SK-N-SH treated with all-trans-retinoic acid at 6 μM for 48 hours (cell line): ENCODE data around the gene PAK2.

Source experiments
- CREB5 ChIP-seq: fragments of 250-450 bp; sonication (Bioruptor Pico); IDR thresholded peaks from 2 replicates; pipeline ENCODE4 v1.5.1; 2020; ENCODE audit warnings: low read depth, mild to moderate bottlenecking, moderate library complexity
- CSDC2 ChIP-seq: fragments of 250-450 bp; sonication (Bioruptor Pico); IDR thresholded peaks from 2 replicates; pipeline ENCODE4 v1.5.0; 2020; ENCODE audit warnings: mild to moderate bottlenecking, moderate library complexity
- GLIS3 ChIP-seq: fragments of 250-450 bp; sonication (Bioruptor Pico); IDR thresholded peaks from 2 replicates; pipeline ENCODE4 v1.5.0; 2020; ENCODE audit warnings: mild to moderate bottlenecking, moderate library complexity
- OSR1 ChIP-seq: fragments of 250-450 bp; sonication (Bioruptor Pico); IDR thresholded peaks from 2 replicates; pipeline ENCODE4 v1.8.0; 2022; ENCODE audit warnings: moderate library complexity, mild to moderate bottlenecking, inconsistent platforms
- PATZ1 ChIP-seq: fragments of 250-450 bp; sonication (Bioruptor Pico); IDR thresholded peaks from 2 replicates; pipeline ENCODE4 v1.8.0; 2020; ENCODE audit warnings: mild to moderate bottlenecking, moderate library complexity, borderline replicate concordance
- RARB ChIP-seq: fragments of 250-450 bp; sonication (Bioruptor Pico); IDR thresholded peaks from 2 replicates; pipeline ENCODE4 v1.8.0; 2021; ENCODE audit warnings: mild to moderate bottlenecking, moderate library complexity
- SNAI2 ChIP-seq: fragments of 250-450 bp; sonication (Bioruptor Pico); IDR thresholded peaks from 2 replicates; pipeline ENCODE4 v1.5.0; 2020; ENCODE audit warnings: mild to moderate bottlenecking, moderate library complexity
- TCF4 ChIP-seq: fragments of 250-450 bp; sonication (Bioruptor Pico); IDR thresholded peaks from 2 replicates; pipeline ENCODE4 v1.8.0; 2021; ENCODE audit warnings: mild to moderate bottlenecking, moderate library complexity, borderline replicate concordance
- TSHZ2 ChIP-seq: fragments of 250-450 bp; sonication (Bioruptor Pico); IDR thresholded peaks from 2 replicates; pipeline ENCODE4 v1.5.0; 2020; ENCODE audit warnings: mild to moderate bottlenecking, moderate library complexity
- ZFP3 ChIP-seq: fragments of 250-450 bp; sonication (Bioruptor Pico); IDR thresholded peaks from 2 replicates; pipeline ENCODE4 v1.5.0; 2020; ENCODE audit warnings: mild to moderate bottlenecking, moderate library complexity
- ZNF565 ChIP-seq: fragments of 450-650 bp; formaldehyde crosslinking; conservative IDR thresholded peaks from 2 replicates; pipeline ENCODE4 v1.5.0; 2020; ENCODE audit warnings: low read depth, mild to moderate bottlenecking, moderate library complexity
- ZNF70 ChIP-seq: fragments of 450-650 bp; formaldehyde crosslinking; IDR thresholded peaks from 2 replicates; pipeline ENCODE4 v1.5.0; 2020; ENCODE audit warnings: mild to moderate bottlenecking, moderate library complexity

- no peak for TF ChIP-seq CSDC2 (CRISPR knock-in tag)
- no peak for TF ChIP-seq TCF4
- no peak for TF ChIP-seq GLIS3 (CRISPR knock-in tag)
- no peak for TF ChIP-seq CREB5 (CRISPR knock-in tag)
- no peak for TF ChIP-seq OSR1
- no peak for TF ChIP-seq PATZ1
- no peak for TF ChIP-seq RARB (CRISPR knock-in tag)
- no peak for TF ChIP-seq ZNF565 (CRISPR knock-in tag)
- no peak for TF ChIP-seq TSHZ2 (CRISPR knock-in tag)
- TF ChIP-seq SNAI2 (CRISPR knock-in tag) = no peak
- TF ChIP-seq ZFP3 (CRISPR knock-in tag) = no peak
- TF ChIP-seq ZNF70 (CRISPR knock-in tag) = no peak
These were observed 38.9 kb upstream of the PAK2 start for GRCh38 chr3:196700801-196701200.
